ENCODE results near the gene EIF2B1. TPM values are rescaled to one million over a fixed set of nuclear protein-coding genes. Genes with fewer than 3 reads are reported as not detected.

The EIF2B1 gene
- 49.8 TPM for total RNA-seq (2013)
- 10 to 100 TPM; 55.7 to 73.4 (median 69.3) TPM for polyA plus RNA-seq
- polyA minus RNA-seq: 22.9 and 31.2 TPM in 2 replicates
- total RNA-seq: 5.3 to 46.8 (median 31.4) reads per million in 11 experiments

DNA sequence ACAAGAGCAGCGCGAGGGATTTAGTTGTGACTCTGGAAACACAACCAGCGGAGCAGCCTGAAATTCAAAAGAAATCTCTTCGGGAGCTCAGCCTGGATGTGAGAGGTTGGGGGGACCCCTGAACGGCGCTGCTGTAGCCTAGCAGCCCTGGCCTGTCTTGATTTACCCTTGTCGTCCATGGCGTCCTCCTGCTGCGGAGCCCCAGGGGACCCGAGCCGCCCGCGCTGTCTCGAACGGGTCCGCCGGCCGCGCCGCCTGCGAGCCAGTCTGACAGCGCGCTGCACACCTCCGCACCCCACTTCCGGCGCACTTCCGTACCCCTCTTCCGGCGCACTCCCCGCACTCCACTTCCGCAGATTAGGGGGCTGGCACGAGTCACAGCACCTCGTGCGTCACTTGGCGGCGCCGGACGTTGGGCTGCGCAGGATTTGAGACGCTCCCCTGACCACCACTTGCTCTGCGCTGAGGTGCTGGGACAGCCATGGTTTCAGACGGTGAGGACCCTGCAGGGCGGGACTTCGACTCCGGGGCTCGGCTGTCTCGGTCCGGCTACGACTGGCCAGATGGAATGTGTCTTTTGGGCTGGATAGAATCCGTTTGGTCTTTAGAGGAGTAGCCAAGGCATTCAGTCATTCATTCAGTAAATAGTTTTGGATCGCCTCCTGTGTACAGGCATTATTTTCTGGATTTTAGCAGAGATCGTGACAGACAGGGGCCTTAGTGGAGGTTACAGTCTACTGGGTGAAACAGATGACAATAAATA lies at the start of gene EIF2B1, which contains the start of gene GTF2H3:
EIF2B1 (minus strand) TSS at position 308 of the 763 bp plus-strand sequence; CDS start at position 179, 129 bp downstream.
GTF2H3 (plus strand) TSS at position 451 of the 763 bp plus-strand sequence; CDS start at position 482, 31 bp downstream.
- peak within 1 kb of the TSS; percentile 92 to 96 (median 94) for H3K27ac Mint-ChIP-seq
- Histone ChIP-seq H3K27ac (ENCODE audit: low read depth in 1 of 2, low read length in 2 of 2) (peak within 1 kb of the TSS; percentile 45 to 97), H3K4me2 (replicated peaks; ENCODE audit: extremely low read depth, low read length, poor library complexity, severe bottlenecking) (peak within 1 kb of the TSS; percentile 92), H3K4me3 (replicated peaks in 1 of 3; ENCODE audit: low read depth in 2 of 3, low read length in 3 of 3) (peak within 1 kb of the TSS; percentile 65 to 98 (median 97)), H3K9ac (ENCODE audit: insufficient read depth, low read length, poor library complexity, severe bottlenecking) (peak within 1 kb of the TSS; percentile 92), H3K27me3 (ENCODE audit: control insufficient read depth in 2 of 2, insufficient read depth in 2 of 2, low read length in 2 of 2) (no peaks in the 10 kb centered on the region), H3K9me3 (replicated peaks in 1 of 2; ENCODE audit: control insufficient read depth in 1 of 2, insufficient read depth in 1 of 2, low read length in 2 of 2) (no peaks in the 10 kb centered on the region), H3K36me3 (replicated peaks in 1 of 2; ENCODE audit: control insufficient read depth in 1 of 2, insufficient read depth in 2 of 2, low read length in 2 of 2) (peaks cover 27 to 34% of the 10 kb centered on the region in 2 donors), H3K79me2 (ENCODE audit: insufficient read depth, low read length) (peaks cover 42% of the 10 kb centered on the region), H3K4me1 (ENCODE audit: control insufficient read depth in 1 of 2, insufficient read depth in 2 of 2, low read length in 2 of 2) (peaks cover 13 to 24% of the 10 kb centered on the region in 2 donors), H2AFZ (ENCODE audit: insufficient read depth, low read depth, low read length, poor library complexity, severe bottlenecking) (peak within 1 kb of the TSS; percentile 95), H4K20me1 (ENCODE audit: insufficient read depth, low read length) (no peaks in the 10 kb centered on the region)
- intact Hi-C loops (cut with micrococcal nuclease): no loop called here
- no peak for TF ChIP-seq CTCF (IDR thresholded peaks at IDR 0.05)
- H3K36me3 Mint-ChIP-seq: peaks cover 27 to 37% of the 10 kb centered on the region in 2 donors
- WGBS (ENCODE audit: insufficient coverage): under 1% methylated on average over 51 of the region's 52 CpGs
- peaks cover 15% of the 10 kb centered on the region for H3K4me1 Mint-ChIP-seq
- DNase-seq: peak; percentile 94 to 96 (median 95)
- peak within 1 kb of the TSS; percentile 85 to 95 for H3K4me3 Mint-ChIP-seq
- no peaks in the 10 kb centered on the region for H3K9me3 Mint-ChIP-seq
- H3K27me3 Mint-ChIP-seq (ENCODE audit: low read depth in 3 of 3): no peaks in the 10 kb centered on the region

DNA sequence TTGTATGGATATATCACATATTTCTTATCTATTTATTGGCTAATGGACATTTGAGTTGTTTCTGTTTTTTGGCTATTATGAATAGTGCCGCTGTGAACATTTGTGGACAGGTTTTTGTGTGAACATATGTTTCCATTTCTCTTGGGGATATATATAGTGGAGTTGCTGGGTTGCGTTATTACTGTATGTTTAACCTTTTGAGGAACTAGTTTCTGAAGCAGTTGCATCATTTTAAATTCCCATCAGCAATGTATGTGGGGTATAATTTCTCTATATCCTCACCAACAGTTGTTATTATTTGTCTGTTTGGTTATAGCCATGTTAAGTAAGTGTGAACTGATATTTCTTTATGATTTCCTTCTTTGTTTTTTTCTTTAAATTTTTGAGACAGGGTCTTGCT lies 48.1 kb upstream of the EIF2B1 start:
- peaks cover 4 to 11% of the 10 kb centered on the region in 2 donors for H3K4me1 ChIP-seq (ENCODE audit: control insufficient read depth in 1 of 2, insufficient read depth in 2 of 2, low read length in 2 of 2)
- Mint-ChIP-seq H3K9me3 (no peaks in the 10 kb centered on the region), H3K4me3 (peak overlapping the region in 1 of 2 donors; percentile 56), H3K27me3 (ENCODE audit: low read depth in 3 of 3) (no peaks in the 10 kb centered on the region), H3K27ac (peak overlapping the region in 1 of 7 donors; percentile 36), H3K4me1 (peaks cover 12% of the 10 kb centered on the region), H3K36me3 (no peaks in the 10 kb centered on the region)
- H3K79me2 ChIP-seq (ENCODE audit: insufficient read depth, low read length): no peaks in the 10 kb centered on the region
- peak; percentile 11 to 43 (median 24) for DNase-seq
- no peak overlapping the region for H3K4me2 ChIP-seq (replicated peaks; ENCODE audit: extremely low read depth, low read length, poor library complexity, severe bottlenecking)
- H3K9ac ChIP-seq (ENCODE audit: insufficient read depth, low read length, poor library complexity, severe bottlenecking): no peak overlapping the region
- H3K27me3 ChIP-seq (ENCODE audit: control insufficient read depth in 2 of 2, insufficient read depth in 2 of 2, low read length in 2 of 2): no peaks in the 10 kb centered on the region
- H2AFZ ChIP-seq (ENCODE audit: insufficient read depth, low read depth, low read length, poor library complexity, severe bottlenecking): no peak overlapping the region
- no peak for TF ChIP-seq CTCF (IDR thresholded peaks at IDR 0.05)
- intact Hi-C loops (cut with micrococcal nuclease): no loop called here
- H4K20me1 ChIP-seq (ENCODE audit: insufficient read depth, low read length): no peaks in the 10 kb centered on the region
- whole genome bisulfite sequencing (ENCODE audit: insufficient coverage): 17% methylated on average over 1 of the region's 2 CpGs
- H3K4me3 ChIP-seq (replicated peaks in 1 of 3; ENCODE audit: low read depth in 2 of 3, low read length in 3 of 3): no peak overlapping the region
- H3K9me3 ChIP-seq (replicated peaks in 1 of 2; ENCODE audit: control insufficient read depth in 1 of 2, insufficient read depth in 1 of 2, low read length in 2 of 2): no peaks in the 10 kb centered on the region
- H3K27ac ChIP-seq (ENCODE audit: low read depth in 1 of 2, low read length in 2 of 2): no peak overlapping the region
- no peaks in the 10 kb centered on the region for H3K36me3 ChIP-seq (replicated peaks in 1 of 2; ENCODE audit: control insufficient read depth in 1 of 2, insufficient read depth in 2 of 2, low read length in 2 of 2)
